Coronary artery (tissue), 2 donors: ENCODE data around the gene OTUD7B.

Experiments
- DNase-seq: peaks from one replicate; pipeline ENCODE4 v3.0.0-alpha.2; 2017; ENCODE audit warnings: low spot score
- H3K27ac ChIP-seq, 2 donors: fragments of 200-600 bp; sonication (generic); one replicate each; pipeline ENCODE4 v1.5.1; 2016 to 2019
- H3K4me3 ChIP-seq: fragments of 200-600 bp; sonication (generic); 2 replicates; pipeline ENCODE4 v1.5.1; 2016; ENCODE audit warnings: mild to moderate bottlenecking, moderate library complexity
- TF ChIP-seq, protein P1 (sequence below): fragments of 200-600 bp; sonication (generic); IDR thresholded peaks from one replicate; pipeline ENCODE4 v1.5.1; 2019; ENCODE audit warnings: antibody characterized with exemption

The OTUD7B gene

DNA sequence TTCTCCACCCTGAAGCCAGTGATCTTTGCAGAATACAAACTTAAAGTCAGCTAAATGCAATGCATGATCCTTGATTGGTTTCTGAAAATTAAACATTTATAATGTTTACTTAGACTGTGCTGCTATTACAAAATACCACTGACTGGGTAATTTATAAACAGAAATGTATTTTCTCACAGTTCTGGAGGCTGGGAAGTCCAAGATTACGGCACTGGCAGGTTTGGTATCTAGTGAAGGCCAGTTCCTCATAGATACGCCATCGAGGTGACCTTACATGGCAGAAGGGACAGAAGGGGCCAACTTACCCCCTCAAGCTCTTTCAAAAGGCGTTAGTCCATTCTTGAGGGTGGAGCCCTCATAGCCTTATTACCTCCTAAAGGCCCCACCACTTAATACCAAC is 114.0 kb downstream of the OTUD7B start:
- H3K27ac ChIP-seq, result no peak overlapping the region
- no peak for DNase-seq
- TF ChIP-seq, protein P1, sequence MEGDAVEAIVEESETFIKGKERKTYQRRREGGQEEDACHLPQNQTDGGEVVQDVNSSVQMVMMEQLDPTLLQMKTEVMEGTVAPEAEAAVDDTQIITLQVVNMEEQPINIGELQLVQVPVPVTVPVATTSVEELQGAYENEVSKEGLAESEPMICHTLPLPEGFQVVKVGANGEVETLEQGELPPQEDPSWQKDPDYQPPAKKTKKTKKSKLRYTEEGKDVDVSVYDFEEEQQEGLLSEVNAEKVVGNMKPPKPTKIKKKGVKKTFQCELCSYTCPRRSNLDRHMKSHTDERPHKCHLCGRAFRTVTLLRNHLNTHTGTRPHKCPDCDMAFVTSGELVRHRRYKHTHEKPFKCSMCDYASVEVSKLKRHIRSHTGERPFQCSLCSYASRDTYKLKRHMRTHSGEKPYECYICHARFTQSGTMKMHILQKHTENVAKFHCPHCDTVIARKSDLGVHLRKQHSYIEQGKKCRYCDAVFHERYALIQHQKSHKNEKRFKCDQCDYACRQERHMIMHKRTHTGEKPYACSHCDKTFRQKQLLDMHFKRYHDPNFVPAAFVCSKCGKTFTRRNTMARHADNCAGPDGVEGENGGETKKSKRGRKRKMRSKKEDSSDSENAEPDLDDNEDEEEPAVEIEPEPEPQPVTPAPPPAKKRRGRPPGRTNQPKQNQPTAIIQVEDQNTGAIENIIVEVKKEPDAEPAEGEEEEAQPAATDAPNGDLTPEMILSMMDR, result no peak
- H3K4me3 ChIP-seq, result no peak overlapping the region

DNA sequence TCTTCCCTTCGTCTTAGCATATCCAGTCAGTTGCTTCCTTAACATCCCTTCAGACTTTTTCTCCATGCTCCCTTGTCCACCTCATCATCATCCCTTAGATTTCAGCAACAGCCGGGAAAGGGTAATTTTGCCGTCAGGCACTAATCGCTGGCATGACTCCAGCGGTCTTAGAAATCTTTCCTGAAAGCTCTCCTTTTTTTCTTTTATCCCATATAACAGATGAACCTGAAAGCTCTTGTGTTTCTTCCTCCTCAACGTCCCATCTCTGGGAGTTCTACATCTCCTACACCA is 121.6 kb downstream of the OTUD7B start:
- no peak for DNase-seq
- peak overlapping the region; percentile 81 for H3K4me3 ChIP-seq
- H3K27ac ChIP-seq, result peak overlapping the region; percentile 97 to 98
- TF ChIP-seq, protein P1, result no peak

DNA sequence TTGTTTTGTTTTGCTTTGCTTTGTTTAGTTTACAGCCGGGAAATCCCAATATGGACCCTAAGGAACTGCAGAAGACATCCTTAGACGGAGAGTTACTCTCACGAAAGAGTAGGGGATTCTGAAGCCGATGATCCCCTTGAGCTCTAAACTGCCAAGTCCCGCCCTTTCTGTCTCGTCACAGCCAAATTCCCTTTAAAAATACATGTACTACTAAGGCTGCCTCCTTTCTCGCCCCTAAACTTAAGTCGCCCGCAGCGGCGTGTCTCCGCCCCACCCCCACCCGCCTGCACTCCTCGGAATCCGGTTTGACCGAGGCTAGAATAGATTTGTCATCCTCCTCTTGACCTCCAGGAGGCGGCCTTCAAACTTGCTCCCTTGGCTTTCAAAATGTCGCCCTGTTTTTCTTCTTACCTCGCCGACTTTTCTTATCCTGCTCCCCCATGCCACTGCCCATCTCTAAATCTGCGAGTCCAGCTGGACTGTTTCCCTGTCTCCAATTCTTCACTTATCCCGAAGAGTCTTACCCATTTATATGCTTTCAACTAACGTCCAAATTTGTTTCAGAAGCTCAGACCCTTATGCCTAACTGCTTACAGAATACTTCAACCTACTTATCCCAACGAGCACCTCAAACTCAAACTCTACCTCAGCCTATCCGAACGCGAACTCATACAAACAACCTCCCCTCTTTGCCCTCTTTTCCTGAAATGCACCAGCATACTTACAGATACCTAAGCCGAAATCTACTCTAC is 122.1 kb downstream of the OTUD7B start:
- peak; percentile 93 for DNase-seq
- TF ChIP-seq, protein P1, result peak; percentile 32
- Histone ChIP-seq H3K4me3 (peak overlapping the region; percentile 81), H3K27ac (peak overlapping the region; percentile 97 to 98)
